CD4-positive, CD25-positive, alpha-beta regulatory T cell (primary cell): ENCODE results near the gene USP26. TPM values are rescaled to one million over a fixed set of nuclear protein-coding genes. Genes with fewer than 3 reads are reported as not detected.
"Not testable (repeated sequence)": the region's sequence is repeated elsewhere in the genome, so short reads cannot be mapped to it uniquely, and the experiment has no call there.

Experiments
- ATAC-seq, 2 donors: fragments of 150-1000 bp; cut with Tn5 transposase; one replicate each; pipeline ENCODE4 v1.10.0; 2021; ENCODE audit warnings: low read depth in 2 of 2, moderate number of reproducible peaks in 2 of 2, moderate library complexity in 1 of 2
- DNase-seq, 3 donors: peaks; one replicate each; pipeline versions ENCODE4 v3.0.0 to v3.0.0-alpha.2; 2012 to 2022; ENCODE audit warnings: mixed read lengths in 1 of 3
- H3K27ac ChIP-seq: one replicate; pipeline ENCODE4 v1.7.0; 2013; ENCODE audit warnings: mild to moderate bottlenecking, low read length; ENCODE audit not compliant: insufficient read depth, poor library complexity, severe bottlenecking
- H3K27me3 ChIP-seq: one replicate; pipeline ENCODE4 v1.7.0; 2013; ENCODE audit warnings: low read length; ENCODE audit not compliant: control insufficient read depth, insufficient read depth
- H3K36me3 ChIP-seq: one replicate; pipeline ENCODE4 v1.7.0; 2013; ENCODE audit warnings: mild to moderate bottlenecking, low read length, moderate library complexity; ENCODE audit not compliant: control insufficient read depth, insufficient read depth
- H3K4me1 ChIP-seq: 2 replicates; pipeline ENCODE4 v1.7.0; 2013; ENCODE audit warnings: mild to moderate bottlenecking, low read length; ENCODE audit not compliant: insufficient read depth, control insufficient read depth, poor library complexity, severe bottlenecking
- H3K4me3 ChIP-seq: one replicate; pipeline ENCODE4 v1.7.0; 2013; ENCODE audit warnings: low read depth, mild to moderate bottlenecking, low read length, moderate library complexity
- H3K9me3 ChIP-seq, 2 experiments: 1 replicate in 1 of 2; 2 replicates in 1 of 2; pipeline ENCODE4 v1.7.0; 2013; ENCODE audit warnings: low read length in 2 of 2, mild to moderate bottlenecking in 1 of 2, moderate library complexity in 1 of 2; ENCODE audit not compliant: control insufficient read depth in 2 of 2
- H3K27ac Mint-ChIP-seq, 3 donors: one replicate each; pipeline ENCODE4 v1.8.0; 2020 to 2022; ENCODE audit warnings: mild to moderate bottlenecking in 3 of 3, mixed read lengths in 3 of 3, moderate library complexity in 2 of 3
- H3K27me3 Mint-ChIP-seq: one replicate; pipeline ENCODE4 v1.8.0; 2022; ENCODE audit warnings: mild to moderate bottlenecking, mixed read lengths
- H3K36me3 Mint-ChIP-seq: one replicate; pipeline ENCODE4 v1.8.0; 2020; ENCODE audit warnings: mixed read lengths
- H3K4me1 Mint-ChIP-seq, 4 donors: one replicate each; pipeline ENCODE4 v1.8.0; 2020 to 2022; ENCODE audit warnings: mixed read lengths in 4 of 4, mild to moderate bottlenecking in 1 of 4
- H3K4me3 Mint-ChIP-seq, 4 donors: one replicate each; pipeline ENCODE4 v1.8.0; 2020 to 2022; ENCODE audit warnings: mild to moderate bottlenecking in 4 of 4, mixed read lengths in 4 of 4, moderate library complexity in 3 of 4
- H3K9me3 Mint-ChIP-seq, 7 donors: one replicate each; pipeline ENCODE4 v1.8.0; 2020 to 2022; ENCODE audit warnings: mixed read lengths in 7 of 7, mild to moderate bottlenecking in 3 of 7, moderate library complexity in 2 of 7
- polyA plus RNA-seq, 4 donors: library from polyadenylated mRNA; unstranded; fragments of 300-500 nt; fragmentation: Illumina TruSeq; gene quantifications; one replicate each; pipeline ENCODE4 v1.2.3, GENCODE V29; 2021
- total RNA-seq: library from RNA; stranded (reverse); gene quantifications from one replicate; pipeline ENCODE4 v1.2.3, GENCODE V29; 2022

The USP26 gene
- total and polyA plus RNA-seq, 5 donors from 2014 or later, result not detected

- Histone ChIP-seq H3K36me3 (no peaks in the 10 kb centered on the region), H3K9me3 (no peaks in the 10 kb centered on the region), H3K4me3 (no peak overlapping the region), H3K27ac (no peak overlapping the region), H3K4me1 (no peaks in the 10 kb centered on the region), H3K27me3 (no peaks in the 10 kb centered on the region)
- peaks cover 0 to 3% (median 0%) of the 10 kb centered on the region in 7 donors for H3K9me3 Mint-ChIP-seq
- ATAC-seq (no peak), DNase-seq (no peak)
- no peak overlapping the region for H3K27ac Mint-ChIP-seq
- H3K27me3 Mint-ChIP-seq, result no peaks in the 10 kb centered on the region
- H3K4me1 Mint-ChIP-seq, result no peaks in the 10 kb centered on the region
- H3K4me3 Mint-ChIP-seq, result no peak overlapping the region
- H3K36me3 Mint-ChIP-seq, result no peaks in the 10 kb centered on the region
Measured at GRCh38 chrX:133005616-133006015, 91.3 kb downstream of the USP26 start.

- Mint-ChIP-seq H3K4me1 (no peaks in the 10 kb centered on the region), H3K9me3 (peaks cover 0 to 3% (median 0%) of the 10 kb centered on the region in 7 donors), H3K27ac (no peak overlapping the region), H3K27me3 (no peaks in the 10 kb centered on the region), H3K4me3 (no peak overlapping the region), H3K36me3 (no peaks in the 10 kb centered on the region)
- H3K9me3 ChIP-seq, result no peaks in the 10 kb centered on the region
- H3K4me1 ChIP-seq, result no peaks in the 10 kb centered on the region
- DNase-seq (no peak), ATAC-seq (no peak)
- H3K4me3 ChIP-seq, result no peak overlapping the region
- H3K27ac ChIP-seq, result no peak overlapping the region
- H3K27me3 ChIP-seq, result no peaks in the 10 kb centered on the region
- no peaks in the 10 kb centered on the region for H3K36me3 ChIP-seq
Measured at GRCh38 chrX:133005042-133005441, 91.9 kb downstream of the USP26 start.

GRCh38 chrX:132999209-132999608, 97.7 kb downstream of the USP26 start:
- H3K27ac Mint-ChIP-seq, result no peak overlapping the region
- DNase-seq (no peak), ATAC-seq (no peak)
- H3K27ac ChIP-seq, result no peak overlapping the region
- H3K4me3 ChIP-seq, result no peak overlapping the region
- no peaks in the 10 kb centered on the region for H3K27me3 ChIP-seq
- peaks cover 4% of the 10 kb centered on the region for H3K27me3 Mint-ChIP-seq
- no peaks in the 10 kb centered on the region for H3K9me3 ChIP-seq
- no peaks in the 10 kb centered on the region for H3K4me1 ChIP-seq
- H3K4me1 Mint-ChIP-seq, result no peaks in the 10 kb centered on the region
- H3K9me3 Mint-ChIP-seq, result no peaks in the 10 kb centered on the region
- H3K36me3 Mint-ChIP-seq, result no peaks in the 10 kb centered on the region
- no peak overlapping the region for H3K4me3 Mint-ChIP-seq
- H3K36me3 ChIP-seq, result no peaks in the 10 kb centered on the region

GRCh38 chrX:132990835-132991234, 106.1 kb downstream of the USP26 start:
- no peaks in the 10 kb centered on the region for H3K36me3 Mint-ChIP-seq
- H3K4me3 Mint-ChIP-seq, result no peak overlapping the region
- no peaks in the 10 kb centered on the region for H3K27me3 Mint-ChIP-seq
- ATAC-seq, result no peak
- Histone ChIP-seq H3K9me3 (no peaks in the 10 kb centered on the region), H3K4me3 (no peak overlapping the region), H3K36me3 (no peaks in the 10 kb centered on the region), H3K27me3 (no peaks in the 10 kb centered on the region), H3K27ac (no peak overlapping the region), H3K4me1 (no peaks in the 10 kb centered on the region)
- no peaks in the 10 kb centered on the region for H3K4me1 Mint-ChIP-seq
- H3K27ac Mint-ChIP-seq, result no peak overlapping the region
- DNase-seq, result no peak
- no peaks in the 10 kb centered on the region for H3K9me3 Mint-ChIP-seq

GRCh38 chrX:132986556-132986955, 110.4 kb downstream of the USP26 start:
- no peaks in the 10 kb centered on the region for H3K27me3 ChIP-seq
- H3K4me3 ChIP-seq, result no peak overlapping the region
- H3K9me3 ChIP-seq, result no peaks in the 10 kb centered on the region
- no peak for DNase-seq
- H3K27me3 Mint-ChIP-seq, result no peaks in the 10 kb centered on the region
- no peak overlapping the region for H3K27ac ChIP-seq
- no peaks in the 10 kb centered on the region for H3K36me3 ChIP-seq
- no peaks in the 10 kb centered on the region for H3K36me3 Mint-ChIP-seq
- H3K9me3 Mint-ChIP-seq, result no peaks in the 10 kb centered on the region
- no peaks in the 10 kb centered on the region for H3K4me1 Mint-ChIP-seq
- no peak overlapping the region for H3K27ac Mint-ChIP-seq
- no peak overlapping the region for H3K4me3 Mint-ChIP-seq
- no peak for ATAC-seq
- H3K4me1 ChIP-seq, result no peaks in the 10 kb centered on the region

- Mint-ChIP-seq H3K36me3 (no peaks in the 10 kb centered on the region), H3K27ac (no peak overlapping the region), H3K4me3 (no peak overlapping the region), H3K9me3 (peaks cover 0 to 3% (median 0%) of the 10 kb centered on the region in 7 donors), H3K4me1 (no peaks in the 10 kb centered on the region), H3K27me3 (no peaks in the 10 kb centered on the region)
- Histone ChIP-seq H3K27me3 (no peaks in the 10 kb centered on the region), H3K4me1 (no peaks in the 10 kb centered on the region), H3K9me3 (no peaks in the 10 kb centered on the region), H3K4me3 (no peak overlapping the region), H3K27ac (no peak overlapping the region), H3K36me3 (no peaks in the 10 kb centered on the region)
- ATAC-seq (no peak), DNase-seq (no peak)
Measured at GRCh38 chrX:132984058-132984650, 112.8 kb downstream of the USP26 start.

GRCh38 chrX:132983496-132983895, 113.4 kb downstream of the USP26 start:
- ATAC-seq (no peak), DNase-seq (no peak)
- H3K4me3 ChIP-seq, result no peak overlapping the region
- Mint-ChIP-seq H3K27ac (no peak overlapping the region), H3K36me3 (no peaks in the 10 kb centered on the region), H3K4me3 (no peak overlapping the region), H3K4me1 (no peaks in the 10 kb centered on the region), H3K27me3 (no peaks in the 10 kb centered on the region), H3K9me3 (peaks cover 0 to 3% (median 0%) of the 10 kb centered on the region in 7 donors)
- no peaks in the 10 kb centered on the region for H3K4me1 ChIP-seq
- H3K27me3 ChIP-seq, result no peaks in the 10 kb centered on the region
- no peaks in the 10 kb centered on the region for H3K36me3 ChIP-seq
- H3K9me3 ChIP-seq, result no peaks in the 10 kb centered on the region
- H3K27ac ChIP-seq, result no peak overlapping the region

GRCh38 chrX:132980035-132980434, 116.9 kb downstream of the USP26 start:
- H3K27me3 ChIP-seq, H3K4me1 Mint-ChIP-seq, ATAC-seq, H3K9me3 Mint-ChIP-seq, H3K36me3 ChIP-seq, H3K4me1 ChIP-seq, H3K36me3 Mint-ChIP-seq, H3K27me3 Mint-ChIP-seq, H3K4me3 ChIP-seq, H3K27ac ChIP-seq, DNase-seq, H3K9me3 ChIP-seq, H3K27ac Mint-ChIP-seq: not testable (repeated sequence)
- H3K4me3 Mint-ChIP-seq, result peak overlapping the region in 1 of 4 donors; percentile 58
